Stimulated activated CD8-positive, alpha-beta memory T cell treated with anti-CD3 and anti-CD28 coated beads, Interleukin-4, amount 100 ng/mL, for 4 hours (primary cell): Measurements from ENCODE around the gene AOAH.
"Not testable (repeated sequence)": the region's sequence is repeated elsewhere in the genome, so short reads cannot be mapped to it uniquely, and the experiment has no call there.

ENCODE experiments used
- DNase-seq, 2 donors: peaks; one replicate each; pipeline ENCODE4 v3.0.0-alpha.2; 2020; ENCODE audit warnings: low read depth in 2 of 2, low spot score in 1 of 2

Gene AOAH

GRCh38 chr7:36514289-36515243 is 209.7 kb downstream of the AOAH start:
- DNase-seq: no peak

DNA sequence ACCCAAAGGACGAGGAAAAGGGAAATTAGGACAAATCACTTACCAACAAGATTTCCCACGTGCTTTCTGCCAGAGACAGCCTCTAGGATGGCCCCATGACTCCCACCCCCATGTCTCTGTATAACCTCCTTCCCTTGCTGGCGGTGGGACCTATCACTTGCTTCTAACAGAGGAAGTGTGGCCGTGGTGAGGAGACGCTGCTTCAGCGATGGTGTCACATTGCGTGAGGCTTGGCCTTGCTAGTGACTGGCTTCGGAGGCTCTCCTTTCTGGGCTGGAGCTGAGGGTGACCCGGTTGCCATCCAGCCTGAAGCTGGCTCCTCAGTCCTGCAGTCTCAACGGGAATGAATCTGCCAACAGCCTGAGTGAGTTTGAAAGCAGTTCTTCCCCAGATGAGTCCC is 210.9 kb downstream of the AOAH start:
- DNase-seq: no peak

DNA sequence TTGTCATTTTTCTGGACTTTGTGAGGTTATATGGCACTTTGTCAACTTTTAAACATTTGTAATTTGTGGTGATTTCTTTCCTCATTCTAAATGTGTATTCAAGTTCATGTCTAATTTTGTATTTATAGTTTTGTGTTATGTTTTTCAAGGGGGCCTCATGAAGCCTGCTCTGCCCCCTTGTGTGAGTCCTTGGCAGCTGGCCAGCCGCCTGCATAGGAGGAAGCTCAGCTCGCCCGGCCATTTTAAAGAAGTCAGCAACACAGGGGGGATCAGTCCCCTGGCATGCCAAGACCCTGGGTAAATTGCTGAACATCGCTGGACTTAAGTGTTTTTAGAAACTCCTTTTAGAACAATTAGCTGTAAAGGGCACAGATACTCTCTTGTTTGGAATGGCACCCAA is 211.7 kb downstream of the AOAH start:
- DNase-seq: no peak

- DNase-seq: no peak
Observed at GRCh38 chr7:36509962-36510361, 214.3 kb downstream of the AOAH start.

DNA sequence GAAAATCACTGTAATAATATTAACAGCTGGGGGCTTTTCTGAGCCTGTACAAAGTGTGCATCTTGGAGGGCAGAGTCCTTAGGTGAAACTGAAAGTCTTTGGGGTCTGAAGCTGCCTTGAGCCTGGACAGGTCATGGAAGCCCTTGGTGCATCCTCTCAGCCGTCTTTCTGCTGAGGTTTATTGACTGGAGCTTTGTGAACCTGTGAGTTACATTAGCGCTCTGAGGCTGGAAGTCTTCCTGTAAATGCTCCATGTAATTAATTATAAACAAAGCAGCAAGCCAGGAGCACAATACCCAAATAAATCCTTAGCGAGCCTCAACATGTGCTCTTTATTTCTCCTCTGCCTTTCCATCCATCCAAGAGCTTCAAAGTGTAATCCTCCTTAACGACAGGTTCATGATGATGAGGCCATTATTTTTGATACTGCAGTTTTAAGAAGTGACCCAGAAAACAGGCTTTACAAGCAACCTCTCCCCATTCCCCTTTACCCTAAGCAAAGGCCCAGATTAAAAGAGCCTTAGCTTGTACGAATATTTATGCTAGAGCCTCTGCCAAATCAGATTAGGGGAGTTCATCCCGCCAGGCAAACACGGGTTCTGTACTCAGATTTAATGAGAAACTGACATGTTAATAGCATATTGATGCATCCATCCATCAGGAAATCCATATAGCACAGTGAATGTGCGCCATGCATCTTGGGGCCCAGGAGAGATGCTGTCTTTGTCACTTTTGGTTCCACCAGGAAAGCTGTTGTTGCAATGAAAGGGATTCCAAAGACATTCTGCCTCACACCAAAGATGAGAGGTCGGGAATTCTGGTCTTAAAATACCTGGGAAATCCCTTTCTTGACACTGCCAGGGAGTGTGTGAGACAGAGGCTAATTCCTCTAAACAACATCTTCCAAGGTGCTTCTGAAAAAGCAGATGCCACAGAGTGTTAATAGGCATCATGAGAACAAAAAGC is 216.5 kb downstream of the AOAH start:
- no peak for DNase-seq

DNA sequence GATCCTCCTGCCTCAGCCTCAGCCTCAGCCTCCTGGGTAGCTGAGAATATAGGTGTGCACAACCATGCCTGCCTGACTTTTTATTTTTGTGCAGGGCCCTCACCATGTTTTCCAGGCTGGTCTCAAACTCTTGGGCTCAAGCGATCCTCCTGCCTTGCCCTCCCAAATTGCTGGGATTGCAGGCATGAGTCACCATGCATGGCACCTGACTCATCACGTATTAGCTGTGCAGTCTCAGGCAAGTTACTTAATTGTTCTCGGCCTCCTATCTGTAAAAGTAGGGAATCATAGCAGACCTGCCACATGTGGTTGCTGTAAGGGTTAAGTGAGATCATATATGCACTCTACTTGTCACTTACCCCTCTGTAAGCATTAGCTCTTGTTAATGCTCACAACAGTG is 217.5 kb downstream of the AOAH start:
- DNase-seq: no peak

- no peak for DNase-seq
Observed at GRCh38 chr7:36506130-36506798, 218.0 kb downstream of the AOAH start.

DNA sequence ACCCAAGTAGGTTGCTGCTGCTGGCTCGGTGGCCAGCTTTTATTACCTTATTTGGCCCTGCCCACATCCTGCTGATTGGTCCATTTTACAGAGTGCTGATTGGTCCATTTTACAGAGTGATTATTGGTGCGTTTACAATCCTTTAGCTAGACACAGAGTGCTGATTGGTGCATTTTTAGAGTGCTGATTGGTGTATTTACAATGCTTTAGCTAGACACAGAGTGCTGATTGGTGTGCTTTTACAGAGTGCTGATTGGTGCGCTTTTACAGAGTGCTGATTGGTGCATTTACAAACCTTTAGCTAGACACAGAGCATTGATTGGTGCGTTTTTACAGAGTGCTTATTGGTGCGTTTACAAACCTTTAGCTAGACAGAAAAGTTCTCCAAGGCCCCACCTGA is 219.7 kb downstream of the AOAH start:
- DNase-seq: not testable (repeated sequence)

- not testable (repeated sequence) for DNase-seq
Observed at GRCh38 chr7:36504216-36504615, 220.1 kb downstream of the AOAH start.

DNA sequence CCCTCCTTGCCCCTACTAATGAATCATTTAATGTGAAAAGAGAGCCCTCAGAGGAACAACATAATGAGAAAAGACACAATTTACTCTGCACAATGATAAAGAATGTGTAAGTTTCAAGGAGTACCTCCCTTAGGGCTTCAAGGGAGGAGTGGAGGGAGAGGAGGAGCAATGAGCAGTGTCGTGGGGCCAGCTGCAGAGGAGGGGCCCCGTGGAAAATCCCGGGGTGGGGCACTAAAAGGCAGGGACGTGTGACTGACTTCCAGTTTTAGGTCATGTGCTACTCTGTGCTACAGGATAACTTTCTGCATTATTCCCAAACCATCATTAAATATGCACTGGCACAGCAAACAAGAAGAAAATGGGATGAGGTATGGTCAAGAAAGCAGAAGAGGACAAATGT is 226.5 kb downstream of the AOAH start:
- no peak for DNase-seq

DNA sequence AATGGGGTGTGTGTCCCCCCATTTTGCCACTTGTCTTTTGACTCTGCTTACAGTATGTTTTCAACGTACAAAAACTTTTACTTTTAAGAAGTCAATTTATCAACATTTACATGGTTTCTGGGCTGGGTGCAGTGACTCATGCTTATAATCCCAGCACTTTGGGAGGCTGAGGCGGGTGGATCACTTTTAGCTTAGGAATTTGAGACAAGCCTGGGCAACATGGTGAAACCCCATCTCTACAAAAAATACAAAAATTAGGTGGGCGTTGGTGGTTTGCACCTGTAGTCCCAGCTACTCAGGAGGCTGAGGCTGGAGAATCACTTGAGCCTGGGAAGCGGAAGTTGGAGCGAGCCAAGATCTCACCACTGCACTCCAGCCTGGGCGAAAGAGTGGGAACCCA is 227.1 kb downstream of the AOAH start:
- not testable (repeated sequence) for DNase-seq

DNA sequence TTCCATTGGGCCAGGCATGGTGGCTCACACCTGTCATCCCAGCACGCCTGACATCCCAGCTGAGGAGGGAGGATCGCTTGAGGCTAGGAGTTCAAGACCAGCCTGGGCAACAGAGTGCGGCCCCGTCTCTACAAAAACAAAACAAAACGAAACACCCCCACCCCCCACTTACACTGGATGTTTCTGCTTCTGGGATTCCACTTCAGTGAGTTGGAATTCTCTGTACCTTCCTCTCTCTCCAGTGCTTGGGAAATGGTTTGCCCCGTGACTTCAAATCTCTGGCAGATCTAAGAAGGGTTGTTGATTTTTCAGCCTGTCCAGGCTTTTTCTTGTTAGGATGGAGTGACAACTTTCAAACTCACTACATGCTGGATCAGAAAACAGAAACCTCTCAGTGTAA is 227.7 kb downstream of the AOAH start:
- no peak for DNase-seq

GRCh38 chr7:36491317-36491716 is 233.0 kb downstream of the AOAH start:
- no peak for DNase-seq

DNA sequence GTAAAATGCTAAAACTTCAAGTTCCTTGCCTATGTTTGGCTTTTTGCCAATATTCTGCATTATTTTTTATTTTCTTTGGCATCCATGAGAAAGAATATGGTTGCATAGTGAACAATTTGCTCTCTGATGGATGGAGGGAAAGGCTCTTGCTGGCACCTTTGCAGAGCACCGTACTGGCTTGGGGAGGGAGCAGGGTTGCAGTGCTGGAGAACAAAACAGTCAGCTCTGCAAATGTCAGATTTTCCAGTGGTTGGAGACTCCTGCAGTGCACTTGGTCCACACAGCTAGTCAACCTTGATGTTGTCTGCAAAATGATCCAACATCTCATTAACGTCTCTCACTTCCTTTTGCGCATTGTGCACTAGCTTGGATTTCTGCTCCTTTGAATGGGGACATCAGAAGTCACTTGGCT is 233.9 kb downstream of the AOAH start:
- no peak for DNase-seq

DNA sequence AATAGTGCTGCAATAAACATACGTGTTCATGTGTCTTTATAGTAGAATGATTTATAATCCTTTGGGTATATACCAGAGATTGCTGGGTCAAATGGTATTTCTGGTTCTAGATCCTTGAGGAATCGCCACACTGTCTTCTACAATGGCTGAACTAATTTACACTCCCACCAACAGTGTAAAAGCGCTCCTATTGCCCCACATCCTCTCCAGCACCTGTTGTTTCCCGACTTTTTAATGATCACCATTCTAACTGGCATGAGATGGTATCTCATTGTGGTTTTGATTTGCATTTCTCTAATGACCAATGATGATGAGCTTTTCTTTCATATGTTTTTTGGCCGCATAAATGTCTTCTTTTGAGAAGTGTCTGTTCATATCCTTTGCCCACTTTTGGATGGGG is 235.6 kb downstream of the AOAH start:
- DNase-seq: not testable (repeated sequence)

GRCh38 chr7:36487756-36488336 is 236.4 kb downstream of the AOAH start:
- no peak for DNase-seq

DNA sequence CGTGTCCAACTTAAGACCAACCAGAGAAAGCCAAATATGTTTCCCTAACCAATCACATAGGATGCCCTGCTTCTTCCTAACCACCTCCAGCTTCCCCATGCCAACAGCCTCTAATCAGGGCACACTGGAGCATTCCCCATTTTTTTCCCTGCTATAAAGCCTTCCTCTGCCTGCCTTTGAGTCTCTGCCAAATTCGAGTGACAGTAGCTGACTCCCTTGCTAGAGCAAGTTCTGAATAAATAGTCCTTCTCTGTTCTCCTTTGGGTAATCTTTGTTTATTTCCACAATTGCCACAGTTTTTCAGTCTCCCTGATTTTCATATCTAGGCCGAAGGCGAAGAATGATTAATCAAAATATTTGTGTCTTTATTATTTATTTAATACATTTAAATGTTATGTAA is 238.0 kb downstream of the AOAH start:
- DNase-seq: no peak

GRCh38 chr7:36484265-36484664 is 240.0 kb downstream of the AOAH start:
- no peak for DNase-seq

- not testable (repeated sequence) for DNase-seq
Observed at GRCh38 chr7:36483853-36484252, 240.4 kb downstream of the AOAH start.

GRCh38 chr7:36478745-36479144 is 245.5 kb downstream of the AOAH start:
- DNase-seq: no peak

DNA sequence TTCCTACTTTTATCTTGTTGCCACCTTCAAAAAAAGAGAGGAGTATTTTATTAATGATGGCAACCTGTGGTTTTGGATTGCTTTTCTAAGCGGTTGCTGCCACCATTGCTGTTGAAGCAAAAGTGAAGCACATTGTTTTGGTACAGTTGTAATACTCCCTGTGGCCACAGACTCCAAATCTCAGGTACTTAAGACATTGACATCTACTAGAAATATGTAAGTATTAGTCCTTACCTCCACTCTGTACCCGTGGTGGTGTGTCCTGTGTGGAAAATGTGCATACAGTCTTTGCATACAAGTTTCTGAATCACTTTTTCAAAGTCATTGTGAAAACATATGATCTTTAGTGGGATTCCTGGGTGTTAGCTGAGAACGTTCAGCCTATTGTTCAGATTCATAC is 248.9 kb downstream of the AOAH start:
- DNase-seq: no peak
